Endothelial cell of umbilical vein (primary cell): ENCODE measurements around the gene PGAP1. TPM values are rescaled to one million over a fixed set of nuclear protein-coding genes. Genes with fewer than 3 reads are reported as not detected.

Experiments
- BruUV-seq: library from RNA; stranded (reverse); fragments of 400-500 nt; replicated peaks from 2 replicates; lab custom pipeline; 2021; lab: Mats Ljungman, UMichigan
- CTCF ChIA-PET: fragments of 300-600, 350-600 bp; sonication (Branson Sonifier 250); formaldehyde crosslinking; loops from one replicate; lab custom pipeline; 2021; ENCODE audit warnings: antibody characterized with exemption, inconsistent platforms; lab: Charles Lee
- POLR2A ChIA-PET: fragments of 300-600, 350-600 bp; sonication (Branson Sonifier 250); formaldehyde crosslinking; loops from one replicate; lab custom pipeline; 2021; ENCODE audit warnings: antibody characterized with exemption, inconsistent platforms; lab: Charles Lee
- DNase-seq: peaks from one replicate; pipeline ENCODE4 v3.0.0-alpha.2; 2011; ENCODE audit warnings: low read depth, low spot score
- FAIRE-seq: peaks from 2 replicates; lab custom pipeline; 2011; peaks lifted over from hg19 to GRCh38; lab: Jason Lieb, UNC
- H2AFZ ChIP-seq: 2 replicates; pipeline ENCODE4 v1.6.0; 2012; ENCODE audit warnings: low read depth, low read length, control low read depth, inconsistent platforms
- H3K27ac ChIP-seq: 2 replicates; pipeline ENCODE4 v1.5.1; 2011; ENCODE audit warnings: low read depth, mild to moderate bottlenecking, control low read depth, low read length, moderate library complexity; ENCODE audit not compliant: insufficient read depth
- H3K27me3 ChIP-seq, 2 experiments: 2 replicates each; pipeline versions ENCODE4 v1.6.0 to v1.6.1; 2011; ENCODE audit warnings: low read length in 2 of 2, mixed read lengths in 1 of 2; ENCODE audit not compliant: control insufficient read depth in 2 of 2, insufficient read depth in 2 of 2
- H3K36me3 ChIP-seq, 2 experiments: 2 replicates in 1 of 2; 3 replicates in 1 of 2; pipeline ENCODE4 v1.5.1; 2011; ENCODE audit warnings: low read length in 2 of 2, mild to moderate bottlenecking in 1 of 2, moderate library complexity in 1 of 2; ENCODE audit not compliant: control insufficient read depth in 2 of 2, insufficient read depth in 2 of 2; ENCODE audit errors: extremely low read depth in 1 of 2
- H3K4me1 ChIP-seq: 3 replicates; pipeline ENCODE4 v1.5.1; 2011; ENCODE audit warnings: mild to moderate bottlenecking, low read length; ENCODE audit not compliant: control insufficient read depth, insufficient read depth; ENCODE audit errors: extremely low read depth
- H3K4me2 ChIP-seq: 2 replicates; pipeline ENCODE4 v1.6.1; 2011; ENCODE audit warnings: low read length, control low read depth, mixed read lengths; ENCODE audit not compliant: insufficient read depth
- H3K4me3 ChIP-seq, 3 experiments: fragments of 200-600 bp in 1 of 3; sonication (generic), shearing (Covaris generic) in 1 of 3; replicated peaks in 1 of 3; 2 replicates each; pipeline ENCODE4 v1.5.1; 2011 to 2016; ENCODE audit warnings: control low read depth in 3 of 3, low read length in 3 of 3, mild to moderate bottlenecking in 2 of 3, inconsistent platforms in 1 of 3, low read depth in 1 of 3, moderate library complexity in 1 of 3; ENCODE audit not compliant: insufficient read depth in 1 of 3
- H3K79me2 ChIP-seq: 2 replicates; pipeline ENCODE4 v1.6.0; 2012; ENCODE audit warnings: low read length, inconsistent platforms; ENCODE audit not compliant: control insufficient read depth, insufficient read depth
- H3K9ac ChIP-seq: replicated peaks from 2 replicates; pipeline ENCODE3; 2011; ENCODE audit warnings: low read length, control low read depth; ENCODE audit not compliant: insufficient read depth; ENCODE audit errors: extremely low read depth
- H3K9me1 ChIP-seq: replicated peaks from 3 replicates; pipeline ENCODE4 v1.6.0; 2011; ENCODE audit warnings: mild to moderate bottlenecking, low read length; ENCODE audit not compliant: control insufficient read depth, insufficient read depth; ENCODE audit errors: extremely low read depth
- H3K9me3 ChIP-seq: replicated peaks from 2 replicates; pipeline ENCODE4 v1.5.1; 2012; ENCODE audit warnings: low read length, inconsistent platforms; ENCODE audit not compliant: control insufficient read depth, insufficient read depth
- H4K20me1 ChIP-seq: replicated peaks from 2 replicates; pipeline ENCODE3; 2011; ENCODE audit warnings: mild to moderate bottlenecking, low read length; ENCODE audit not compliant: control insufficient read depth, insufficient read depth; ENCODE audit errors: extremely low read depth
- EZH2 ChIP-seq: IDR thresholded peaks from 2 replicates; pipeline ENCODE4 v1.6.1; 2012; ENCODE audit warnings: borderline replicate concordance, low read depth, mild to moderate bottlenecking, moderate library complexity, low read length, inconsistent platforms; ENCODE audit not compliant: severe bottlenecking
- FOS ChIP-seq: IDR thresholded peaks from 2 replicates; pipeline ENCODE4 v1.6.1; 2011; ENCODE audit warnings: mild to moderate bottlenecking, low read length, moderate library complexity, borderline replicate concordance; ENCODE audit not compliant: insufficient read depth
- GATA2 ChIP-seq: IDR thresholded peaks from 2 replicates; pipeline ENCODE4 v1.7.0; 2011; ENCODE audit warnings: low read depth, mild to moderate bottlenecking, moderate library complexity, mixed read lengths, low read length; ENCODE audit not compliant: insufficient read length, insufficient read depth
- JUN ChIP-seq: IDR thresholded peaks from 2 replicates; pipeline ENCODE4 v1.6.1; 2011; ENCODE audit warnings: borderline replicate concordance, low read depth; ENCODE audit not compliant: insufficient read length, insufficient read depth
- MAX ChIP-seq: IDR thresholded peaks from 2 replicates; pipeline ENCODE4 v1.6.1; 2011; ENCODE audit not compliant: insufficient read depth, insufficient read length
- MYC ChIP-seq: IDR thresholded peaks from one replicate; pipeline ENCODE4 v1.6.1; 2011; ENCODE audit warnings: mild to moderate bottlenecking, low read depth, low read length
- POLR2A ChIP-seq: IDR thresholded peaks from 2 replicates; pipeline ENCODE4 v1.6.1; 2012; ENCODE audit warnings: low read depth, mild to moderate bottlenecking, control low read depth, low read length
- dilution Hi-C: fragments of 300-500 bp; cut with MboI; formaldehyde crosslinking; loops from one replicate; pipeline ENCODE4 v1.15.0; 2019; ENCODE audit warnings: low sequenced_read_pairs; ENCODE audit not compliant: extremely low pct_ligation_motif_present
- intact Hi-C: fragments of 100-400 bp; cut with micrococcal nuclease; formaldehyde crosslinking; loops from one replicate; pipeline ENCODE4 v1.10.0; 2022
- polyA plus RNA-seq, 4 experiments: library from polyadenylated mRNA; depleted of rRNA in 3 of 4; stranded (reverse) in 3 of 4; unstranded in 1 of 4; fragments of >200 nt; gene quantifications; 2 replicates each; pipeline versions ENCODE4 v1.2.1 to v1.2.3, GENCODE V29; 2011 to 2012; ENCODE audit warnings: missing spikeins in 1 of 4
- total RNA-seq: library from RNA; stranded (reverse); gene quantifications from 2 replicates; pipeline ENCODE4 v1.2.3, GENCODE V29; 2021
- TF ChIP-seq, protein P1 (sequence below), 2 donors: IDR thresholded peaks; 1 replicate in 1 of 2; 2 replicates in 1 of 2; pipeline ENCODE4 v1.5.1; 2011; ENCODE audit warnings: low read length in 2 of 2, mild to moderate bottlenecking in 2 of 2, moderate library complexity in 2 of 2, control low read depth in 1 of 2, inconsistent platforms in 1 of 2, low read depth in 1 of 2; ENCODE audit not compliant: insufficient read depth in 1 of 2; ENCODE audit errors: extremely low read depth in 1 of 2

PGAP1 gene
- total and polyA plus RNA-seq, 2 donors (not counting 3 experiments of a cell fraction or from before 2014, with no cell fraction given): 3.9 to 9.8 TPM

GRCh38 chr2:196821195-196821594 is 105.3 kb downstream of the PGAP1 start:
- Histone ChIP-seq H3K9me3 (no peaks in the 10 kb centered on the region), H3K4me3 (no peak overlapping the region), H4K20me1 (no peaks in the 10 kb centered on the region), H3K27ac (no peak overlapping the region), H3K9ac (no peak overlapping the region), H2AFZ (no peak overlapping the region), H3K4me1 (peaks cover 16% of the 10 kb centered on the region), H3K79me2 (no peaks in the 10 kb centered on the region), H3K36me3 (no peaks in the 10 kb centered on the region), H3K4me2 (no peak overlapping the region), H3K9me1 (no peaks in the 10 kb centered on the region), H3K27me3 (no peaks in the 10 kb centered on the region)
- ChIA-PET CTCF (interaction anchor here (0.8 kb wide), 1 partner anchor 15 kb away, joined by 3 read pairs; no protein-coding TSS in a partner anchor), POLR2A (no interaction called here)
- no TSS peak for BruUV-seq
- no peak for FAIRE-seq
- intact Hi-C loops: no loop called here
- TF ChIP-seq GATA2: no peak
- TF ChIP-seq POLR2A: no peak
- TF ChIP-seq MAX: no peak
- TF ChIP-seq MYC: no peak
- no peak for TF ChIP-seq JUN
- no peak for TF ChIP-seq FOS
- TF ChIP-seq EZH2: no peak
- TF ChIP-seq, protein P1, sequence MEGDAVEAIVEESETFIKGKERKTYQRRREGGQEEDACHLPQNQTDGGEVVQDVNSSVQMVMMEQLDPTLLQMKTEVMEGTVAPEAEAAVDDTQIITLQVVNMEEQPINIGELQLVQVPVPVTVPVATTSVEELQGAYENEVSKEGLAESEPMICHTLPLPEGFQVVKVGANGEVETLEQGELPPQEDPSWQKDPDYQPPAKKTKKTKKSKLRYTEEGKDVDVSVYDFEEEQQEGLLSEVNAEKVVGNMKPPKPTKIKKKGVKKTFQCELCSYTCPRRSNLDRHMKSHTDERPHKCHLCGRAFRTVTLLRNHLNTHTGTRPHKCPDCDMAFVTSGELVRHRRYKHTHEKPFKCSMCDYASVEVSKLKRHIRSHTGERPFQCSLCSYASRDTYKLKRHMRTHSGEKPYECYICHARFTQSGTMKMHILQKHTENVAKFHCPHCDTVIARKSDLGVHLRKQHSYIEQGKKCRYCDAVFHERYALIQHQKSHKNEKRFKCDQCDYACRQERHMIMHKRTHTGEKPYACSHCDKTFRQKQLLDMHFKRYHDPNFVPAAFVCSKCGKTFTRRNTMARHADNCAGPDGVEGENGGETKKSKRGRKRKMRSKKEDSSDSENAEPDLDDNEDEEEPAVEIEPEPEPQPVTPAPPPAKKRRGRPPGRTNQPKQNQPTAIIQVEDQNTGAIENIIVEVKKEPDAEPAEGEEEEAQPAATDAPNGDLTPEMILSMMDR (IDR thresholded peaks at IDR 0.05; ENCODE audit: extremely low read depth in 1 of 2, insufficient read depth in 1 of 2, low read depth in 1 of 2, low read length in 2 of 2): no peak
- DNase-seq: no peak
- dilution Hi-C loops: no loop called here
